LNCaP clone FGC (cell line): ENCODE results near the gene PLAAT1.

Experiments
- DNase-seq: peaks from one replicate; pipeline ENCODE4 v3.0.0-alpha.2; 2011; ENCODE audit warnings: low read depth
- H3K4me3 ChIP-seq: 2 replicates; pipeline ENCODE4 v1.5.1; 2011; ENCODE audit warnings: mild to moderate bottlenecking, low read depth, low read length, control low read depth
- TF ChIP-seq, protein P1 (sequence below): IDR thresholded peaks from 2 replicates; pipeline ENCODE4 v1.5.1; 2012; ENCODE audit warnings: mild to moderate bottlenecking; ENCODE audit not compliant: control insufficient read depth, insufficient read depth; ENCODE audit errors: extremely low read depth

PLAAT1 gene

DNA sequence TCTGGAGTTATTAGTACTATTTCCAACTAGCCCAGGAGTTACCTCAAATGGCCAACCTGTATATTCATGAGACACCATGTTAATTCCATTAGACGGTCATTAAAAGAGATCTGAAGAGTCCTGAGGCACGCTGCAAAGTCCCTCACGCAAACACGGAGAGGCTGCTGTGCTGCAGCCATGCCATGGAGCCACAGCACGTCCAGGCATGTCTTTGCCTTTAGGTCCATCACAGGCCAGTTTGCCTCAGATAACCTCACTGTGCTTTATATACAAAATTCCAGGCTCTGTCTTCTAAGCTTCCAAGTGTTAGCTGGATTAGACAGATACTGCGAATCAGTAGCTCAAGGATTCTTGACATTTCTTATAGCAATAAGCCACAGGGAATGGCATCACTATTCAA lies 9.8 kb upstream of the PLAAT1 start:
- DNase-seq: no peak
- no peak overlapping the region for H3K4me3 ChIP-seq
- TF ChIP-seq, protein P1, sequence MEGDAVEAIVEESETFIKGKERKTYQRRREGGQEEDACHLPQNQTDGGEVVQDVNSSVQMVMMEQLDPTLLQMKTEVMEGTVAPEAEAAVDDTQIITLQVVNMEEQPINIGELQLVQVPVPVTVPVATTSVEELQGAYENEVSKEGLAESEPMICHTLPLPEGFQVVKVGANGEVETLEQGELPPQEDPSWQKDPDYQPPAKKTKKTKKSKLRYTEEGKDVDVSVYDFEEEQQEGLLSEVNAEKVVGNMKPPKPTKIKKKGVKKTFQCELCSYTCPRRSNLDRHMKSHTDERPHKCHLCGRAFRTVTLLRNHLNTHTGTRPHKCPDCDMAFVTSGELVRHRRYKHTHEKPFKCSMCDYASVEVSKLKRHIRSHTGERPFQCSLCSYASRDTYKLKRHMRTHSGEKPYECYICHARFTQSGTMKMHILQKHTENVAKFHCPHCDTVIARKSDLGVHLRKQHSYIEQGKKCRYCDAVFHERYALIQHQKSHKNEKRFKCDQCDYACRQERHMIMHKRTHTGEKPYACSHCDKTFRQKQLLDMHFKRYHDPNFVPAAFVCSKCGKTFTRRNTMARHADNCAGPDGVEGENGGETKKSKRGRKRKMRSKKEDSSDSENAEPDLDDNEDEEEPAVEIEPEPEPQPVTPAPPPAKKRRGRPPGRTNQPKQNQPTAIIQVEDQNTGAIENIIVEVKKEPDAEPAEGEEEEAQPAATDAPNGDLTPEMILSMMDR: no peak

DNA sequence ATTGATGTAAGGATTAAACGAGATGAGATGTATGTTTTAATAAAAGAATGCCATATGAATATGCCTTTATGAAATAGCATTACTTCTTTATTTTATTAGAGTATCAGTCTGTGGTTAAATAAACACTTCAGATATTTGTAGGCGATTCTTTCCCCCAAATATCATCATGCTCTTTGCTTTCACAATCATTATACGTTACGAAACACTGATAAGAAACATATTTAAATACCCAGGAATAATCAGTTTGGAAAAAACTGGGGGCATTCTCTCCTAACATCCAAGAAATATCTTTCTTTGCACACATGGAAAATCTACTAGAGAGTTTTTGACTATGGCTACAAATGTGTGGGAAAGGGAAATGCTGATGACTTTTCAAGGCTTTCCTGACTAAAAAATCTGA lies 4.4 kb upstream of the PLAAT1 start:
- DNase-seq: no peak
- TF ChIP-seq, protein P1: no peak
- H3K4me3 ChIP-seq: no peak overlapping the region

DNA sequence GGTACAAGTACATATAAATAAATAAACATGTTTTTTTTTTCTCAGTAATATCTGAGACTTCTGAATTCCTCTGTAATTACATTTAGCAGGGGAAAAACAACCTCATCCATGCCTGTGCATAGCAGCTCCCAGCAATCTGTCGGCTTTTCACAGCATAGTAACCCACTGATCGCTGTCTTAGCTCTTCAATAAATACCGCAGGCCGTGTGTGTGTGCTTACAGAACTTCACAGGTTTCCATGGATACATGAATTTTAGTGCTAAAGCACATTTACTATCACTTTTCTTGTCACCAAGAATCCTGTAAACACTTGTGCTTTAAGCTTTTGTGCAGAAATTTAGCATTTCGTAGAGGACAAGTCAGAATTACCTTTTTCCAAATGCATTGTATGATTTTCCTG lies 4.0 kb upstream of the PLAAT1 start:
- DNase-seq: no peak
- TF ChIP-seq, protein P1: no peak
- H3K4me3 ChIP-seq: no peak overlapping the region

DNA sequence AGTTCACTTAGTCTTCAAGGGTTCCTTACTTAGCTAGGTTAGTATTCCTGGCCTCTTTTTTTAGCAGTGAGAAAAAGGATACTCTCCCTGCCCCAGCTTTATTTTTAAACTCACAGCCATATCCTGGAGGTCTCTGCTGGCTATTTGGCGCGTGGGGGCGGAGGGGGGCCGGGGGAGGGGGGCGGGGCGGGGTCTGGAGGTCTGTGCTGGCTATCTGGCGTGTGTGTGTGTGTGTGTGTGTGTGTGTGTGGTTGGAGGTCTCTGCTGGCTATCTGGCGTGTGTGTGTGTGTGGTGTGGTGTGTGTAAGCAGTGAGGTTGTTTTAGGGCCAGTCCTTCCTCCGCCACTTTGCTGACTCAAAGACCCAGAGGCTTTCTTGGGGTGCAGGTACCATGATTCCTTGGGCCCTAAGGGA lies 579 bp upstream of the PLAAT1 start:
- H3K4me3 ChIP-seq: no peak overlapping the region
- no peak for DNase-seq
- TF ChIP-seq, protein P1: no peak

DNA sequence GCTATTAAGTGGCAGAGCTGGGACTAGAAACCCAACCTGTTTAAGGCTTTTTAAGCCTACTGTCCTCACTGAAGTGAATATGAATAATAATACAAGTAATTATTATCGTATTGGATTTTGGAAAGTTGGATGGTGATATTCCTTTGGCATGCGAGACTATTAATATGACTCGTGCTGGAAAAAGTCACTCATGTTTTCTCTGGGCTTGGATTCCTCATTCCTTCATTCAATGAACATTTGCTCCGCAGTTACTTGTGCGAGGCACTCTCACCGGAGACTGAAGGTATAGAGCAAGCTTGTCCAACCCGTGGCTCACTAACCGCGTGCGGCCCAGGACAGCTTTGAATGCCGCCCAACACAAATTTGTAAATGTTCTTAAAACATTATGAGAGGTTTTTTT lies 694 bp downstream of the PLAAT1 start:
- TF ChIP-seq, protein P1: no peak
- no peak overlapping the region for H3K4me3 ChIP-seq
- no peak for DNase-seq

DNA sequence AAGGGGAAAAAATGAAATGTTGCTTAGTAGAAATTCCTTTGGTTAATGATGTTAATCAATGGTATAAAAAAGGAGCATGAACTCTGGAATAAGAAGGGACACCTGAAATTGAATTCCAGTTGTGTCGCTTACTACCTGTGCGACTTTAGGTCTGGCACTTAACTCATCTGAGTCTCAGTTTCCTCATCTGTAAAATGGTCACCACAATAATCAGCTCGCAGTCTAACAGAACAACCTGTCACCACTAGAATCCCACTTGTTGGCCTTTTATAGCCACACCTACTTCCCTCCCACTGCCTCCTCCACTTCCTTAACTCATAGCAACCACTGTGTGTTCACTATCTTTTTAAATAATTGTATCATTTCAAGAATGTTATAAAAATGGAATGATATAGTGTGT lies 2.5 kb downstream of the PLAAT1 start:
- TF ChIP-seq, protein P1: no peak
- no peak for DNase-seq
- no peak overlapping the region for H3K4me3 ChIP-seq

DNA sequence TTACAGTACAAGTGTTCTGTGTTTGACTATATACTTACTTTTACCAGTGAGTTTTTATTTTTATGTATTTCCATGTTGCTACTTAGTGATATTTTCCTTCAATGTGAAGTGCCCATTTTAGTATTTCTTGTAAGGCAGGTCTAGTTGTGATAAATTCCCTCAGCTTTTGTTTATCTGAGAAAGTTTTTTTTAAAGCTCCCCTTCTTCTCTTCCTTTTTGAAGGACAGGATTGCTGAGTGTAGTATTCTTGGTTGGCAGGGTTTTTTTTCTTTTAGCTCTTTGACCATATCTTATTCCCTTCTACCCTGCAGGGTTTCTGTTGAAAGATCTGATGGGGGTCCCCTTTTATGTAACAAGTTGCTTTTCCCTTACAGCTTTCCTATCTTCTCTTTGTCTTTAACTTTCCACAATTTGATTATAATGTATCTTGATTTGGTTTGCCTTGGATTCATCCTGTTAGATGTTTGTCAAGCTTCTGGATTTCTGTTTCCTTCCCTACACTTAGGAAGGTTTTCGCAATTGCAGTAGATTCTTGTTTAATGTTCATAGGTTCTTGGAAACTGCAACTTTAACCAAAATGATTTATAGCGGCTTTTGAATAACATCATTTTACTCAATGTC lies 7.9 kb downstream of the PLAAT1 start:
- H3K4me3 ChIP-seq: no peak overlapping the region
- DNase-seq: no peak
- TF ChIP-seq, protein P1: no peak
